Measurements from ENCODE around the gene NDRG3.

Gene NDRG3

DNA sequence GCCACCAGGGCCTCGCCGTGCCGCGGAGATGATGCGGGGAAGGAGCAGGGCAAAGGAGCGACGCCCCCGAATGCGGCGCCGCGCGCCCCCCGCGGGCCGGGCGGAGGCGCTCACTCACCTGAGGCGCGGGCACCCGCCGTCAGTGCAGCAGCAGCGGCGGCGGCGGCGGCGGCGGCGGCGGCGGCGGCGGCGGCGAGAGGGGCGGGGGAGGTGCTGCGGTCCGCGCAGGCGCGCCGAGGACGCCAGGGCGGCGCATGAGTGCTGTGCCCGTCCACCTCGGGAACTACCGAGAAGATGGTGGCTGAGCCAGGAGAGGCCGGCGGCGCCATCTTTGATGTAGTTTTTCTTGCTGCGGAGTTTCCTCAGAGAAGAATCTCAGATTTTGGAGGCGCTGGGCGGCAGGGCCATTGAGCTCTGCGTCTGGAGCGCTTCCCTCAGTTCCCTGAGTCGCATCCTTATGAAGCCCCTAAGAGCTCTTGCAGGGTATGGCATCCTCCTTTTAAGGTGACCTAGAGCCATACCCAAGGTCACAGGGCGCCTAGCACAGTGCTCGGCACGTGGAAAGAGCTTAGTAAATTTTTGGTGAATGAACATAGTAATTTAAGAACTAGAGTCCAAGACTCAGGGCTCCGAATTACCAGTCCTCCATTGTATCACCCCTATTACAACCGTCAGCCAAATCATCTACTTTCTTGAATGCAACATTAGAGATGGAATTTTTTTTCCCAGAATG, at the start of gene NDRG3:
TSS of gene NDRG3 (minus strand) at position 164 of the 733 bp plus-strand sequence. CDS start 24,355 bp downstream, outside the sequence.
- peak; percentile 93 for DNase-seq

DNA sequence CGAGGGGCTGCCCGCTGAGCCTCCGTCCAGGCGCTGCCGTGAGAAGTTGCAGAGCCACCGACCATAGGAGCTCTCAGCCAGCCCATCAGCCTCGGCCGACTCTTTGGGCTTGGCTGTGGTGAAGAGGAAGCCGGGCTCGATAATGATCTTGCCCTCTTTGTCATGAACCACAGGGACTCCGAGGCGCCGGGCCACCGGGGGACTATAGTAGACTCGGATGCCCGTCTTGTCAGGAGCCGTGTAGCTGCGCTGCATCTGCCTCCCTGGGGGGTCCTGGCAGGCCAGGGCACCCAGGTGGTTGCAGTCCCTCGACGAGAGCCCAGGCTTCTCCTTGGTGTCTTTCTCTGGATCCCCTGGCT, 48.2 kb upstream of the NDRG3 start:
- no peak for DNase-seq

DNA sequence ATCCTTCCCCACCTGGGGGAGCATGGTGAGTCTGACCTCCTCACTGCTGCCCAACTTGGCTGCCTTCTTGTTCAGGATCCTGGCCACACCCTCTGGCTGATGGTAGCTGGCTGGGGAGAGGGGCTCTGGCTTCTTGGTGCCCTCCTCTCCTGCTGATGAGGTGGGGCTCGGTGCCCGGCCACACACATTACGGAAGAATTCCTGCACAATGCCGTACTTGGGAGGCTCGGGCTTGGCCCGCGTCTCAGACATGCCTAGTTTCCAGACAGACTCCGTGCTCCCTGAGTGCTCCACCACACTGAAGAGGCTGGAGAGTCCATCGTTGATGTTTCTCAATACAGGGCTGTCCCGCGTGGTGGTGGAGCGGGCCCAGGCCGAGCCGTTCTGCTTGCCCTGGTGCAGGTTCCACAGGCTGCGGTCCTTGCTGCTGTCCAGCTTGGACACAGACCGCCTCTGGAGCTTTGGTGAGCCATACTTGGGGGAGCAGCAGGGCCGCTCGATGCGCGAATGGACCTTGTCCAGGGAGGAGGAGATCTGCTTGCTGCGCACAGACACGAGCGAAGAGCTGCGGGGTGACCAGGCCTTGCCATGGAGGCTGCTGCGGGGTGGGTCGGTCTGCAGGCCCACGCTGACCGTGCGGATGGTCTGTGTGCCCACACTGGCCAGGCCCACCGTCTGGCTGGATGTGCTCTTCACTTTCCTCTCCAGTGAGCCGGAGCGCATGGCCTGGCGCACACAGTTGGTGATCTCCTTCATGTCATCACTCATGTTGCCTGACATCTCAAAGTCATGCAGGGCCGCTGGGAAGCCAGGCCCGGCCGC, 47.6 kb upstream of the NDRG3 start:
- DNase-seq = no peak

DNA sequence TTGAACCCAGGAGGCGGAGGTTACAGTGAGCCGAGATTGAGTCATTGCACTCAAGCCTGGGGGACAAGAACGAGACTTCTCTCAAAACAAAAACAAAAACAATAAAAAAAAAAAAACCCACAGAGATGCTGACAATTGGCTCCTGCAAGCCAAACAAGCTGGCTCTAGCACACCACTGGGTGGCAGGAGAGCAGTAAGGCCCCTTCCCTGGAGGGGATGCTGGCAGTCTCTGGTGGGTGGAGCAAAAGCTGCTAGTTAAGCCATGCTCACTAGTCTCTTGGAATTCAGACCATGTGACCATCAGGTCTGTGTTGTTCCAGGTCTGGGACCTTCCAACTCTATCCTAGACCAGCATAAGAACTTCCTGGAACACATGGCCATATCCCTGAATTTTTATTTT, 46.5 kb upstream of the NDRG3 start:
- peak; percentile 25 for DNase-seq

DNA sequence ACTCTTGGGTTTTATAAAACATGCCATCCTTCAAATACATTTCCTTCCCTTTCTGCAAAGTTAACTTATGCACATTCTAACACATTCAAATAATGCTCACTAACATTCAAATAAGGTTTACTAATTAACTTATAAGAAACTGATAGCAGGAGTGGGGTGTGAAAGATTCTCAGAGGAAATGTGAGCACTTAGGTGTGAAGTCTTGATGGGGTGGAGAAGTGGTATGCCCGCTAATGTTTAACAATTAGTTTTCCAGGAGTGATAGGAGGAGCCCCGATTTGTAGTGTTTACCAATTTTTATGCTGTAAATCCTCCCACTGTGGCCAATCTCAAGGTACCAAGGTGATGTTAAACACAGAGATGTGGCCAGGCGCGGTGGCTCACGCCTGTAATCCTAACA, 46.0 kb upstream of the NDRG3 start:
- no peak for DNase-seq

DNA sequence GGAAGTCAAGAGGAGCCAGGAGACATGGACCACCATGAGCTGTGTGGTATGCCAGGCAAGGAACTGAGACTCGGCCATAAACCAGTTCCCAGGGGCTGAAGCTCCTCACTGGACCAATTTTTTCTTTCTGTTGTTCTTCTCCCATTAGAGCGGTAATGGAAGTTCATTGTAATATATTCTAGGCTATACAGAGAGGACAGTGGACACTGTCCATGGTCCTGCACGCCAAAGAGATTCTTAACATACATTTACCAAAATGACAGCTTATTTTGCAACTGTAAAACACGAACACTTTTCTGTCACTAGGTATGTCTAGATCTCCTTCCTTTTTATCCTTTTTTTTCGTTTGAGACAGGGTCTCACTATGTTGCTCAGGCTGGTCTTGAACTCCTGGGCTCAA, 40.8 kb upstream of the NDRG3 start:
- no peak for DNase-seq

DNA sequence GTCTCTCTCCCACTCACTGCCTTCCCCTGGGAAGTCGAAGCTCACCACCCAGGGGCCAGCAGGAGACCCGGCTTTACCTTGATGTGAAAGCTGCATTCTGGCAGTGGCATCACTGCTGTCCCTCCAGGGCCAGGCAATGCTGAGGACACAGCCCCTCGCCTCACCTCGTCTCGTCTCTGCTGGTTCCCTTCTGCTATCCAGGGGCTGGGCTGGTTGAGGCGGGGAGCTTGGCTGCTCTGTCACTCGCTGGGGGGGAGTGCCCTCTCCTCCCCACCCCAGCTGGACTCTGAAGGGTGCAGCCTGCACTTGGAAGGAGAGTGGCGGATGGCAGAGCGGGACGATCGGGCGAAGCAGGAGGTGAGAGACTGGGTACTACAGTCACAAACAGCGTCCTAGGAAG, 40.4 kb upstream of the NDRG3 start:
- DNase-seq = no peak

DNA sequence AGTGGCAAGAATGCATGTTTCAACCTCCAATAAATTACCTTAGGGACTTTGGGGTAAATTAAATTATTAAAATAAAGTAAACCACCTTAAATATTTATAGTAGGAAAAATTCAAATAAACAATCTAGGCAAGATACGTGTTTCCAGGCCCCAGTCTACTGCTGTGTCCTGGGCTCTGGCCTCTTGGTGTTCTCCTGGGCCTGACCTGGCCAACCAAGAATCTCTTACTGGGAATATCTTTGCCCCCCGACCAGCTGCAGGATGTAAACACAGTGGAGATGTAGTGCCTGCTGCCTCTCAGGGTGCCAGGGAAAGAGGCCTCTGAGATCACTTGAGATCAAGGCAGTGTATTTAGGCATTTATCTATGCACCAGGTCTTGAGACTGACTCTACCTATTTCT, 39.4 kb upstream of the NDRG3 start:
- DNase-seq = no peak

DNA sequence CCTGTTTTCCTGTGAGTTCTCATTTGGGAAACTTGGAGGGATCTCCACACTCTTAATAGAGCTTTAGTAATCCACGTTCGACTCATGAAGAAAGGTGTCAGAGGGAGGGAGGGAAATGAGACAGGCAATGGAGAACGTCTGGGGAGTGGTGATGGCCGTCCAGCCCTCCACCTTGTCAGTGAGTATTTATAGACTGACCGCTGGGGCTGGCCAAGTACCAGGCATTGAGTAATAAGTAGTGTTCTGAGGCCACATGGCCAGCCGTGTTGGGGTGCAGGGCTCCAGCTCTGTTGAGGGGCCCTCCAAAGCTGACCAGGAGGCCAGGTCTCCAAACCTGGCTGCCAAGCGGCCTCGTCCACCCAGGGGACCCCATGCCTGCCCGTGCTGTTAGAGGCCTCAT, 39.0 kb upstream of the NDRG3 start:
- DNase-seq = no peak

DNA sequence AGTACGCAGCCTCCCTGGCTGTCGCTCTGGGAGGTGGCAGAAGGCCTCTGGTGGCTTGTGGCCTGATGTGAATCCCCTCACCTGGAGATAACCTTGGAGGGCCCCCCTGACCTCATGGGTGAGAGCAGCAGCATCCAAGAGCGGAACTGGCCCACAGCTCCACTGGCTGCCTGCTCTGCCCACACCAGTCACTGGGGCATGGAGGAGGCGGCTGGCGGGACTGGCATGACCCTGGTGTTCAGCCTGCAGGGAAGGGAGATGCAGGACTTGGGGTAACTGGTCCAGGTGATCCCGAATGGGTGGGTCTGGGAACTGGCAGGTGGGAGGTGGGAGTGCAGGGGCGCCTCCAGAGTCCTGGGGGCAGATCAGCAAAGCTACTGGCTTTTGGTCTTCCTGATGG, 38.2 kb upstream of the NDRG3 start:
- no peak for DNase-seq

DNA sequence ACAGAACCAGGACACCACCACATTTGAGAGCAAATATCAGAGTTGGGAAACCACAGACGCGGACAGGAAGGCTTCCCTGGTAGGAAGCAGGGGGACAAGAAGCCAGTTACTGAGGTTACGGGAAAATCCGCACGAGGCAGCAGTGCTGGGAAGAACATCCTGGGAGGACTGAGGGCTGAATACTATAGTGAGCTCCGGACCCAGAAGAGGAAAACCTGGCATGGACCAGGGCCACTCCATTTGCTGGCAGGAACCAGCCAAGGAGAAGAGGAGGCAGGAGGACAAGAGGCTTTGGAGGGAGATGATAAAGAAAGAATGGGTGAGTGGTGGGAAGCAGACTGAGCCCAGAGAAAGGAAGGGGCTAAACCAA, 33.8 kb upstream of the NDRG3 start:
- no peak for DNase-seq

DNA sequence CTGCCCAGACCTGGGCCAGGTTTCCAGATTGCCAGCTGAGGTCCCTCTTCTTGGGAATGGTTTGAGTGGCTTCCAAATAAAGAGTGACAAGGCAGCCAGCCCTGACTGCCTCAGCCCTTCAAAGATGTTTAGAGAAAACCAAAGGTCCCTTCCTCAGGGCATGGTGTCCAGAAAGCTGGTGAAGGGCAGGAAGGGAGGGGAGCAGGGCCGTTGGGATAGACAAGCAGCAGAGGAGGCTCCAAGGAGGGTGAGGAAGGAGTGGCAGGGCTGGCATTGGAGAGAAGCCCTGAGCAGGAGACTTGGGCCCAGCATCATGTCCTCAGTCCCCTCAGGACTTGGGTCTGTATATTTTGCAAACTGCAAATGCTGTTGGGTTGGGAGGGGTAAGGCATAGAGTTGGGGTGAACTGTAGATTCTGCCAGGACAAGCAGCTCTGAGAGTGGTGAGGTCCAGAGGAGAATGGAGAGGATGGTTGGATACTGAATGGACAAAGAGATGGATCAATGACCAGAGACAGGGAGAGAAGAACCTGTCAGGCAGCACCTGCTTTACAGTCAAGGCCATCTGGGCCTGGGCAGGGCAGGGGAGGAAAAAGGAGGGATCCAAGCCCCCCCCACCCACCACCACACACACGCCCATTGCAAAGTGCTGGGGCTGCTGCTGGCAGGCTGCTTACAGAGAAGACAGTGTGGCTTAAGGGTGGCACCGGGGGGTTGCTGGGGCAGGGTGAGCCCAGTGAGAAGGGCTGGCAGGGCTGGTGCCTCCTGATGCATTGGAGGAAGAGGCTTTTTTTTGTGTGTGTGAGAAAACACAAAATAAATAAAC, 33.2 kb upstream of the NDRG3 start:
- no peak for DNase-seq

DNA sequence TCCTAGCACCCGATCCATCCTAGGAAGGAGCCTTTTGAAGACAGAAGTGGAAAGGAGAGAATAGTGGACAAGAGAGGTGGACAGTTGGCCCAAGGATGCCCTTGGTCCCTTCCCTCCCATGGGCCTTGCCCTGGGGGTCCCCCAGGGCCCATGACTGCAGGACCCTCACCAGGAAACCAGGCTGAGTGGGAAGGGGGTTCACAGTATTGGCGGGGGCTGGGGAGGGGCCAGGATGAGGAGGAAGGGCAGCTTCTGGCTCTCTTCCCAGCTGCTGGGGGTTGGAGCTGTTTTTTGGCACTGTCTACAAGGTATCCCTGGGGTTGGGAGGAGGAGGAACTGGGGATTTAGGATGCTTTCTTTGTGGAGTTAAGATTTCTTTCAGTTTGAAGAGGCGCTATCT, 31.7 kb upstream of the NDRG3 start:
- DNase-seq = no peak

DNA sequence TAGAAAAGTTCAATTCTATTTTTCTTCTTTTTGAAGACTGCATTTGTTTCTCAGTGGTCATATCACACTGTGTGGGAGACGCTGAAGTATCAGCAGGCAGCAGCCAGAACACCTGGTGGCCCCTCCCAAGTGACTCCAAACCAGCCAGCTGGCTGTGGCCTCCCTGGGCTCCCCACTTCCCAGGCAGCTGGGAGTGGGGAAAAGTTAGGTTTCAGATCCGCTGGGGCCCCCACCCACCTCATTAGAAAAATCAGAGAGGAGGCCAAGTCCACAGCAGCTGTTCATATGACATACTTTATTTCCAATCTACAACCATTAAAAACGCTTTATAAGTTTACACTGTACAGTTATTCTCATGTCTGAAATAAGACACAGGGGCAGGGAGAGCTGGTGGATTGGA, 31.3 kb upstream of the NDRG3 start:
- no peak for DNase-seq

DNA sequence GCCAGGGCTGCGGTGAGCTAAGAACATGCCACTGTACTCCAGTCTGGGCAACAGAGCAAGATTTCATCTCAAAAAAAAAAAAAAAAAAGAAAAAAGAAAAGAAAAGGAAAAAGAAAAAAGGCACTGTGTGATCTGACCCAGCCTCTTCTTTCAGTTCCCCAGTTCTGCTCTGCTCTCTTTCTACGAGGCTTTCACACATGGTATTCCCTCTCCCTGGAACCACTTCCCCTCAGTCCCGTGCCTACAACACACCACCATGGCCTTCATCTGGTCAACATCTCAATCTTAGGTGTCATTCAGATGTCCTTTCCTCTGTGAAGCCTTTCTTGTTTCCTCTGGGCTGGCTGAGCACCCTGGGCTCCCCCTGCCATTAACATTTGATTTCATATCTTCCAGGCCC, 29.9 kb upstream of the NDRG3 start:
- no peak for DNase-seq

DNA sequence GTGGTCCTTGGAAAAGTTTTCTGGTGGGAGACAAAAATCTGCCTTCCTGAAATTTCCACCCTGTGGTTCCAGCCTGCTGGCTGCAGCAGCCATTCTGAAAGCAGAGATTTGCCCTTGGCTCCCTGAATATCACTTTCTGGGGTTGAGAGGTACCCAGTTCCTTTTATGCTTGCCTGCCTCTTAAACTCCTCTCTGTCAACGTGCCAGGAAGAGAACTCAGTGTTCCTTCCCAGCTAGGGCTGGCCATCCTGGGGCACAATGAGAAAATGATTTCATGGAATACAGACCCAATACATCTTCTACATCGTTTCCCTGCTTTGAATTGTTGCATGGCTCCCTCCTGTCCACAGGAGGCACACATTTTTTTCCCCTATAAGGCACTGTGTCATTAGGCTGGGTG, 29.3 kb upstream of the NDRG3 start:
- no peak for DNase-seq

DNA sequence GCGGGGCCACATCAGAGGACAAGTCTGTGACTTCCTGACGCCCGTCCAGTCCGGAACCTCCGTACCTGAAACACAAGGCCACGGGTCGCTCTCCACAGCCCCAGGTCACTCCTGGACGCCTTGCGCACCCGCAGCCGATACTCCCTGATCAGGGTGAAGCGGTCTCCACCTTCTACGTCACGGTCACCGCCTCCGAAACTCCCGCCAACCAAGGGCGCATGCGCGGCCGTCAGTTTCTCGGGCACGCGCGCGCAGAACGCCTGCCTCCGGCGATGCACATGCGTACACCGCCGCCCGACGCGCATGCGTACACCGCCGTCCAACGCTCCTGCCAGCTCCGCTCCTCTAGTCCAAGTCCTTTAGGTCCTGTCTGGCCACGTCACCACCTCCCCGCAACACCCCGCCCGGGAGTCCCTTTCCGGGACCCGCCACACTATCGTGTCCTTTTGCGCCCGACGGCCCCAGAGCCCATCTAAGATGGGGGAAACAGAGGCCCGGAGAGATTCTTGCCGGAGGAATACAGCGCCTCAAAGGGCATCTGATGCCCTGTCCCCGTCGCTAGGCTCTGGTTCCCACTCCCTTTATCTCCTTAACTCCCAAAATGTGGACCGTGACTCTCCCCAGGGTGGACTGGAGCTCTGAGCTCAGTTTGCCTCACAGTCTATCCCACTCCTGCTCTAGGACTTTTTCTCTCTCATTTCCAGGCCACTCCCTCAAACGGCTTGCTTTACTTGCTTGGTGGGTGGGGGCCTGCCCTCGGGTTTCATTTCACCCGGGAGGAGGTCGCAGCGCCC, 27.9 kb upstream of the NDRG3 start, which contains the start of gene DSN1:
TSS of gene DSN1 (minus strand) at position 167 of the 794 bp plus-strand sequence. CDS start 2,305 bp downstream, outside the sequence.
- DNase-seq = peak; percentile 96

DNA sequence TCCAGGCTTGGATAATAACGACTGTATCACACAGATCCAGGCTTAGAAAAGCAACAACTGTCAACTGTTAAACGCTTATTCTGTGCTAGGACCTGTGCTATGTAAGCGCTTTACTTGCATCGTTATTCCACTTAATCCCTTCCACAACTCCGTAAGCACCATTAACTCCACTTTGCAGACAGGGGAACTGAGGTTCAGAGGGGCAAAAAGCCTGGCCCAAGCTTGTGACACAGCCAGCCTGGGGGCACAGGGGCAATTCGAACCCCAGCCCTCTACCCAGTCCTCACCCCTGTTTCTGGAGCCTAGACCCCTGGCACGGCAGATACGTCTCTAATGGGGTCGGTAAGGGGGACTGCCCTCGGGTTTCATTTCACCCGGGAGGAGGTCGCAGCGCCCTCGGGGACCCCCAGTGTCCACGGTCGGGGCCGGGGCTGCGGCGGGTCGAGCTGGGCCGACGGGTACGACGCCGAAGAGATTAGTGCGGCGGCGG, 27.3 kb upstream of the NDRG3 start:
- DNase-seq = no peak

DNA sequence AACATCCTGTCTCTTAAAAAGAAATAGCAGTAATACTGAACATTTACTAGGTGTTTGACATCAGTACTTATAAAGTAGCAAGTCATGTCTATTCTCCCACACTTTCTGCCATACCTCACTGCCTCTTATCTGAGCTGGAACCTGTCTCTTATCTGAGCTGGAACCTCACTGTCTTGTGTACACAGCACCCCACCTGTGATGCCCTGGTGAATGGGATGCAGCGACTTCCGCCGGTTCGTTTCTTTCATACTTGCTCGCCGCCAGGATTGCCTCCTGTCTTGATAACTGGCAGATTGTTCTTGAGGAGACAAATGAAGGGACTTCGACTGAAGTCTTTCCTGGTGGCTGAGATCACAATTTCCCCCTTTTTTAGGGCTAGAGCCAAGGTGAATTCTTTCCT, 24.8 kb upstream of the NDRG3 start:
- no peak for DNase-seq

DNA sequence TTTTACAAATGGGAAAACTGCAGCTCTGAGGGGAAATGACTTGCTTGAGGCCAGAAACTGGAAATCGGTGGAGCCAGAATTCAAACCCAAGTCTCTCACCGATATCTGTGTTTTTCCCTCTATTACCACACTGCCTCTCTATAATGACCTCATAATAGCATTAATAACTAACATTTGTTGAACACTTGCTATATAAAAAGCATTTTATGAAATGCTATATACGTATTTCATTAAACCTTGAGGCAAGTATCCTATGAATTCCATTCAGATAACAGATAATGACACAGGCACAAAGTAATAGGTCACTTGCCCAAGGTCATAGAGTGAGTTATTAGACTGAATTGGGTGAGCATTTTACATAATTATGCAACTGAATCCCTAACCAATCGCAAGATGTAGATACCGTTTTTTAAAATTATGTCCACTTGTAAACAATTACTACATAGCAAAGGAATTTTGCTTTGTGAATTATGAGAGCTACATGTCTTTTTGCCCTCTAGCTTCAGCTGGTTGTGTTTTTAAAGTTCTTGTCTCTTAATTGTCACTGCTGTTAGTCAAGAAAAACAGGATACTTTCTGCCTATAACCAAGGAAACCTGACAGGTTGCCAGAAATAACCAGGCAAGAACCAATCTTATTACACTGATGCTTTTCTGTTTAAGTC, 23.0 kb upstream of the NDRG3 start:
- DNase-seq = no peak

DNA sequence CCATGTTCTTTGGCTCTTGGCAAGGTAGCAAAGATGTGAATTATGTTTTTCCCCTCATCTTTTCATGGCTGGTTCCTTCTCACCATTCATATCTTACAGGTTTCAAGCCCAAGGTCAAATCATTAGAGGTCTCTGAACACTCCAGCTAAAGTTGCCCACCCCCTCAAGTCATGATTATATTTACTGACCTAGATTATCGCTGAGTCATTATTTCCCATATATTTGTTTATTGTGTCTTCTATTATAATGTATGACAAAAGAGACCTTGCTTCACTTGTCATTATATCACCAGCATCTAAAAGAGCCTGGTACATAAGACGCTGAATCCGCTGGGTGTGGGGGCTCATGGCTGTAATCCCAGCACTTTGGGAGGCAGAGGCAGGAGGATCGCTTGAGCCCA, 15.2 kb upstream of the NDRG3 start:
- no peak for DNase-seq

DNA sequence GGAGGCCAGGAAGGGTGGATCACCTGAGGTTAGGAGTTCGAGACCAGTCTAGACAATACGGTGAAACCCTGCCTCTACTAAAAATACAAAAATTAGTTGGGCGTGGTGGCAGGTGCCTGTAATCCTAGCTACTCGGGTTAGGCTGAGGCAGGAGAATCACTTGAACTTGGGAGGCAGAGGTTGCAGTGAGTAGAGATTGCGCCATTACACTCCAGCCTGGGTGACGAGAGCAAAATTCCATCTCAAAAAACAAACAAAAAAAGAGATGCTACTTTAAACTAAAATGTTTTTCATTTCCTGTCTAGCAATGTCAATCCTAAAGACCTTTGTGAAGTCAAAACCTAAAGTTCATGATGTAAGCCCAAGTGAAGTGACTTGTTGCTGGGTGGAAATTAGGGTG, 14.8 kb upstream of the NDRG3 start:
- DNase-seq = no peak

All from CD4-positive, alpha-beta T cell treated with Interferon gamma for 1 hour (primary cell).